Ovary (tissue), 10 donors: ENCODE results near the gene RRP8. TPM values are rescaled to one million over a fixed set of nuclear protein-coding genes. Genes with fewer than 3 reads are reported as not detected.

Experiments
- DNase-seq, 5 donors: peaks; one replicate each; pipeline ENCODE4 v3.0.0-alpha.2; 2019 to 2020
- H3K27ac ChIP-seq, 2 donors: fragments of 200-600 bp; one replicate each; pipeline versions ENCODE4 v1.5.1 to v1.8.0; 2019 to 2022
- H3K27me3 ChIP-seq: fragments of 200-600 bp; one replicate; pipeline ENCODE4 v1.8.0; 2022
- H3K36me3 ChIP-seq: fragments of 200-600 bp; sonication (generic); one replicate; pipeline ENCODE4 v1.5.1; 2019
- H3K4me1 ChIP-seq: one replicate; pipeline ENCODE4 v1.8.1; 2013; ENCODE audit warnings: mild to moderate bottlenecking, moderate library complexity; ENCODE audit not compliant: insufficient read depth
- H3K4me3 ChIP-seq: fragments of 200-600 bp; sonication (generic); one replicate; pipeline ENCODE4 v1.5.1; 2017
- H3K9me3 ChIP-seq, 2 donors: fragments of 200-600 bp in 1 of 2; sonication (generic) in 1 of 2; one replicate each; pipeline versions ENCODE4 v1.5.1 to v1.8.1; 2013 to 2019; ENCODE audit warnings: mild to moderate bottlenecking in 1 of 2, moderate library complexity in 1 of 2
- EP300 ChIP-seq: sonication (generic); formaldehyde crosslinking; IDR thresholded peaks from one replicate; pipeline ENCODE4 v1.6.1; 2017; ENCODE audit warnings: antibody characterized with exemption
- POLR2A ChIP-seq: fragments of 450-650 bp; IDR thresholded peaks from one replicate; pipeline ENCODE4 v1.6.1; 2017; ENCODE audit warnings: antibody characterized with exemption, mild to moderate bottlenecking, moderate library complexity
- WGBS, 3 donors: extraction: QIAGEN DNeasy Blood & Tissue Kit in 1 of 3; methylation state at CpG; one replicate each; pipeline versions ENCODE4 v1.1.5 to v1.1.7; 2013 to 2017; 5-methylcytosine and 5-hydroxymethylcytosine counted together
- intact Hi-C, 4 donors: fragments of 100-400 bp; cut with DNase I; formaldehyde crosslinking; loops; one replicate each; pipeline versions ENCODE4 v1.11.0 to v1.15.1; 2022 to 2023
- long read RNA-seq, 3 donors: library from polyadenylated mRNA in 2 of 3; unstranded in 2 of 3; transcript quantifications; one replicate each; pipeline ENCODE4 v2.0.0 and lab custom pipeline, GENCODE V29; 2021 to 2026
- polyA plus RNA-seq, 2 donors: library from polyadenylated mRNA; stranded (reverse); fragments of 200-250 nt in 1 of 2; fragments of 350-450 nt in 1 of 2; fragmentation: Illumina TruSeq in 1 of 2; extraction: RNeasy Lipid Tissue Mini Kit (QIAGEN cat#74804) in 1 of 2; gene quantifications; one replicate each; pipeline ENCODE4 v1.2.3, GENCODE V29; 2013 to 2014
- total RNA-seq, 7 donors: library from RNA; depleted of rRNA in 2 of 7; stranded (reverse); fragments of >200 nt in 2 of 7; fragmentation: NEBNext Ultra II Directional in 3 of 7; extraction: Animal tissue kit (Norgen Biotek cat#: 25700) in 3 of 7; gene quantifications; one replicate each; pipeline versions ENCODE4 v1.1.0 to v1.2.4, GENCODE V29; 2016 to 2023
- TF ChIP-seq, protein P1 (sequence below), 3 donors: fragments of 450-650 bp in 2 of 3; fragments of 200-600 bp in 1 of 3; IDR thresholded peaks; one replicate each; pipeline versions ENCODE4 v1.5.1 to v1.8.0; 2016 to 2022; ENCODE audit warnings: antibody characterized with exemption in 3 of 3, mild to moderate bottlenecking in 1 of 3
- donor health status: DM: no; HTN: no; CAD: no; lungs with moderate emphysema.
- donor health status: DM: no; HTN: no; CAD: no.
- donor health status: Bipolar disorder and iron deficiency.
- donor health status: DM: yes; HTN: yes; CAD: no.
- donor health status: DM: no; HTN: no; CAD: no.
- donor health status: DM: yes; HTN: yes; CAD: no.

The RRP8 gene
- 10 to 100 TPM in 5 of 7 donors, 1 to 10 TPM in 2; 8.2 to 25.5 (median 17.1) TPM for total RNA-seq
- 10 to 100 TPM; 13.4 to 32.7 TPM for polyA plus RNA-seq
- long read RNA-seq, donor 1, full-length matches to known transcripts = 53 of 92 reads
- long read RNA-seq, donor 1, partial matches to known transcripts = 6 of 92 reads
- long read RNA-seq, donor 1, other reads (novel, unspliced or antisense) = 33 of 92 reads
- long read RNA-seq, donor 2, full-length matches to known transcripts = 7 of 7 reads
- long read RNA-seq, donor 2, partial matches to known transcripts = 0 of 7 reads
- long read RNA-seq, donor 2, other reads (novel, unspliced or antisense) = 0 of 7 reads
- long read RNA-seq, donor 3, full-length matches to known transcripts = 15 of 34 reads
- long read RNA-seq, donor 3, partial matches to known transcripts = 2 of 34 reads
- long read RNA-seq, donor 3, other reads (novel, unspliced or antisense) = 17 of 34 reads

GRCh38 chr11:6603287-6604080 is at the start of gene RRP8, which contains the start of gene ILK:
Gene RRP8, minus strand, starts transcription at chr11:6603616. Its CDS starts 114 bp downstream, at chr11:6603502.
Gene ILK, plus strand, starts transcription at chr11:6603774. Its CDS starts 498 bp downstream, at chr11:6604272.
- DNase-seq = peak; percentile 88 to 93 (median 90)
- WGBS, 3 donors = 0% methylated on average over 66 to 72 of the region's 72 CpGs
- H3K9me3 ChIP-seq = no peaks in the 10 kb centered on the region
- no peaks in the 10 kb centered on the region for H3K27me3 ChIP-seq
- no peaks in the 10 kb centered on the region for H3K36me3 ChIP-seq
- H3K27ac ChIP-seq = peak within 1 kb of the TSS; percentile 82 to 83
- H3K4me3 ChIP-seq = peak within 1 kb of the TSS; percentile 96
- TF ChIP-seq POLR2A (peak; percentile 85), EP300 (no peak)
- TF ChIP-seq, protein P1, sequence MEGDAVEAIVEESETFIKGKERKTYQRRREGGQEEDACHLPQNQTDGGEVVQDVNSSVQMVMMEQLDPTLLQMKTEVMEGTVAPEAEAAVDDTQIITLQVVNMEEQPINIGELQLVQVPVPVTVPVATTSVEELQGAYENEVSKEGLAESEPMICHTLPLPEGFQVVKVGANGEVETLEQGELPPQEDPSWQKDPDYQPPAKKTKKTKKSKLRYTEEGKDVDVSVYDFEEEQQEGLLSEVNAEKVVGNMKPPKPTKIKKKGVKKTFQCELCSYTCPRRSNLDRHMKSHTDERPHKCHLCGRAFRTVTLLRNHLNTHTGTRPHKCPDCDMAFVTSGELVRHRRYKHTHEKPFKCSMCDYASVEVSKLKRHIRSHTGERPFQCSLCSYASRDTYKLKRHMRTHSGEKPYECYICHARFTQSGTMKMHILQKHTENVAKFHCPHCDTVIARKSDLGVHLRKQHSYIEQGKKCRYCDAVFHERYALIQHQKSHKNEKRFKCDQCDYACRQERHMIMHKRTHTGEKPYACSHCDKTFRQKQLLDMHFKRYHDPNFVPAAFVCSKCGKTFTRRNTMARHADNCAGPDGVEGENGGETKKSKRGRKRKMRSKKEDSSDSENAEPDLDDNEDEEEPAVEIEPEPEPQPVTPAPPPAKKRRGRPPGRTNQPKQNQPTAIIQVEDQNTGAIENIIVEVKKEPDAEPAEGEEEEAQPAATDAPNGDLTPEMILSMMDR (IDR thresholded peaks at IDR 0.05) = peak in 2 of 3 donors; percentile 47 to 56
- intact Hi-C loops = loop anchor here (5.0 to 10.0 kb wide), 3 partner anchors 79 to 129 kb away; partner anchors contain the start of genes MRPL17 (in 4 of the 4) and TRIM3 (in 1 of the 4)
- peaks cover 19% of the 10 kb centered on the region for H3K4me1 ChIP-seq

GRCh38 chr11:6653097-6653496 is 49.7 kb upstream of the RRP8 start:
- Histone ChIP-seq H3K36me3 (no peaks in the 10 kb centered on the region), H3K27ac (no peak overlapping the region), H3K4me1 (peaks cover 11% of the 10 kb centered on the region), H3K27me3 (no peaks in the 10 kb centered on the region), H3K4me3 (no peak overlapping the region), H3K9me3 (no peaks in the 10 kb centered on the region)
- TF ChIP-seq, protein P1 (IDR thresholded peaks at IDR 0.05) = no peak
- TF ChIP-seq EP300 (no peak), POLR2A (no peak)
- 87 to 100% (median 95%) methylated on average over 1 of the region's 1 CpG for WGBS, 3 donors
- intact Hi-C loops = no loop called here
- DNase-seq = no peak

- H3K27ac ChIP-seq = no peak overlapping the region
- TF ChIP-seq, protein P1 (IDR thresholded peaks at IDR 0.05) = no peak
- TF ChIP-seq POLR2A (no peak), EP300 (no peak)
- no peaks in the 10 kb centered on the region for H3K9me3 ChIP-seq
- H3K36me3 ChIP-seq = no peaks in the 10 kb centered on the region
- 52 to 64% (median 52%) methylated on average over 3 of the region's 3 CpGs for WGBS, 3 donors
- no peak overlapping the region for H3K4me3 ChIP-seq
- no peak for DNase-seq
- H3K27me3 ChIP-seq = no peaks in the 10 kb centered on the region
- H3K4me1 ChIP-seq = peaks cover 14% of the 10 kb centered on the region
- intact Hi-C loops = no loop called here
Observed at GRCh38 chr11:6652182-6652581, 48.8 kb upstream of the RRP8 start.

GRCh38 chr11:6650980-6651379 is 47.6 kb upstream of the RRP8 start:
- 43 to 51% (median 48%) methylated on average over 6 of the region's 6 CpGs for WGBS, 3 donors
- intact Hi-C loops = no loop called here
- no peak for DNase-seq
- H3K4me3 ChIP-seq = no peak overlapping the region
- TF ChIP-seq EP300 (no peak), POLR2A (no peak)
- TF ChIP-seq, protein P1 (IDR thresholded peaks at IDR 0.05) = no peak
- no peaks in the 10 kb centered on the region for H3K27me3 ChIP-seq
- peaks cover 24% of the 10 kb centered on the region for H3K4me1 ChIP-seq
- H3K9me3 ChIP-seq = no peaks in the 10 kb centered on the region
- H3K27ac ChIP-seq = no peak overlapping the region
- H3K36me3 ChIP-seq = no peaks in the 10 kb centered on the region
